HG02588 (cell line): ENCODE data around the gene BPIFB2.
"Not testable (repeated sequence)": the region's sequence is repeated elsewhere in the genome, so short reads cannot be mapped to it uniquely, and the experiment has no call there.

Source experiments
- ATAC-seq: cut with Tn5 transposase; IDR thresholded peaks from one replicate; pipeline ENCODE4 v1.9.1; 2021; ENCODE audit warnings: mild to moderate bottlenecking, moderate library complexity; ENCODE audit not compliant: unreplicated experiment

The BPIFB2 gene

DNA sequence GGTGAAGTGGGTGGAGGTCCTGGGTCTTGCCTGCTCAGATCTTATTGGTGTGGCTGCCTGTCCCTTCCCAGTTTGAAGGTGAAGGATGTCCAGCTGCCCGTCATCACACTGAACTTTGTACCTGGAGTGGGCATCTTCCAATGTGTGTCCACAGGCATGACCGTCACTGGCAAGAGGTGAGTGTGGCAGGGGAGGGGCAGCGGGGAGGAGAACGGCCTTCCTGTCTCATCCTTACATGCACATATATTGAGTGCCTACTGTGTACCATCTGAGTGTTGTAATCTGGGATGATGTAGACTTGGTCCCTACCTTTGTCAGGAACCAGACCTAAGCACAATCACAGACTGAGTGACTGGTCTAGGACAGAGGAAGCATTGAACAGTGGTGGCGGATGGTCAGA, 26.6 kb downstream of the BPIFB2 start:
- ATAC-seq = no peak

- ATAC-seq = no peak
Measured at GRCh38 chr20:33034901-33035492, 27.5 kb downstream of the BPIFB2 start.

- ATAC-seq = no peak
Measured at GRCh38 chr20:33037456-33037855, 30.0 kb downstream of the BPIFB2 start.

- ATAC-seq = no peak
Measured at GRCh38 chr20:33038243-33038642, 30.7 kb downstream of the BPIFB2 start.

GRCh38 chr20:33042430-33042829, 34.9 kb downstream of the BPIFB2 start:
- ATAC-seq = no peak

GRCh38 chr20:33042983-33043730, 35.7 kb downstream of the BPIFB2 start:
- ATAC-seq = no peak

DNA sequence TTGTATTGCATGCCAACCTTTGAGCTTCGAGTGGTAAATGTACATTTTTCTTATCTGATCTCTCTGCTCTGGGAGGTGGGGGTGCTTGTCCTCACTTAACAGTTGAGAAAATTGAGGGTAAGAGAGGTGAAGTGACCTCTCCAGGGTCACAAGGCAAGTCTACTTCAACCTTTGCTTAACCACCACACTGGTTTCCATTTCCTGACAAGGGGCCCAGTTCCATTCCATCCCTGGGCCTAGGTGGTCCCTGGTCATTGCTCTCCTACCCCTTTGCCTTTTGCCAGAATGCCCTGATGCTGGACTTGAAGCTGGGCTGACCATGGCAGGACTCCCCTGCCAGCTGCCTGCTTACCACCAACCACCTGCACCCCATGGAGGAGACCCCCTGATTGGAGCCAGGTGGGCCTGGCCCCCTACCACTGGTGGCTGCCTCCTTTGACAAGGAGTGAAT, 36.3 kb downstream of the BPIFB2 start:
- ATAC-seq = no peak

DNA sequence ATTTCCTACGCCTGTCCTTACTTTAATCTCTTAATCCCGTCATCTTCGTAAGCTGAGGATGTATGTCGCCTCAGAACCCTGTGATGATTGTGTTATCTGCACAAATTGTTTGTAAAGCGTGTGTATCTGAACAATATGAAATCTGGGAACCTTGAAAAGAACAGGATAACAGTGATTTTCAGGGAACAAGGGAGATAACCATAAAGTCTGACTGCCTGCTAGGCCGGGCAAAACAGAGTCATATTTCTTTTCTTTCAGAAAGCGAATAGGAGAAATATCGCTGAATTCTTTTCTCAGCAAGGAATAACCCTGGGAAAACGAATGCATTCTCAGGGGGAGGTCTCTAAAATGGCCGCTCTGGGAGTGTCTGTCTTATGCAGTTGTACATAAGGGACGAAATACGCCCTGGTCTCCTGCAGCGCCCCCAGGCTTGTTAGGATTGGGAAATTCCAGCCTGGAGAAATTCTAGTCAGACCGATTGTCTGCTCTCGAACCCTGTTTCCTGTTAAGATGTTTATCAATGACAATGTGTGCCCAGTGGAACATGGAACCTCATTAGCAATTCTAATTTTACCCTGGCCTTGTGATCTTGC, 37.7 kb downstream of the BPIFB2 start:
- ATAC-seq = not testable (repeated sequence)

GRCh38 chr20:33046412-33046811, 38.9 kb downstream of the BPIFB2 start:
- ATAC-seq = no peak

DNA sequence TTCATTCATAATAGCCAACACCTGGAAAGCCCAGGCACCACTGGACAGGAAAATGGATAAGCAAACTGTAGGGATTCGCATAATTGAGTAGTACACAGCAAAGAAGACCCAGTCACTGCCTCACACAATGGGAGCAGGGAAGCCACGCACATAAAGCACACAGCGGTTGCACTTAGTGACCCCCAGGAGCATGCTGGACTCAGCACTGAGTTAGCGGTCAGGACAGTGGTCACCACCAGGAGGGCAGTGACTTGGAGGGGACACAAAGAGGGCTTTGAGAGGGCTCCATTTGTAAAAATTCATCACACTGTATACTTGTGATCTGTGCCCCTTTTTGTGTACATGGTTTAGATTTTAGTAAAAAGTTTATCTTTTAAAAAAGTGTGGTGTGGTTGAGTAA, 43.8 kb downstream of the BPIFB2 start:
- no peak for ATAC-seq

DNA sequence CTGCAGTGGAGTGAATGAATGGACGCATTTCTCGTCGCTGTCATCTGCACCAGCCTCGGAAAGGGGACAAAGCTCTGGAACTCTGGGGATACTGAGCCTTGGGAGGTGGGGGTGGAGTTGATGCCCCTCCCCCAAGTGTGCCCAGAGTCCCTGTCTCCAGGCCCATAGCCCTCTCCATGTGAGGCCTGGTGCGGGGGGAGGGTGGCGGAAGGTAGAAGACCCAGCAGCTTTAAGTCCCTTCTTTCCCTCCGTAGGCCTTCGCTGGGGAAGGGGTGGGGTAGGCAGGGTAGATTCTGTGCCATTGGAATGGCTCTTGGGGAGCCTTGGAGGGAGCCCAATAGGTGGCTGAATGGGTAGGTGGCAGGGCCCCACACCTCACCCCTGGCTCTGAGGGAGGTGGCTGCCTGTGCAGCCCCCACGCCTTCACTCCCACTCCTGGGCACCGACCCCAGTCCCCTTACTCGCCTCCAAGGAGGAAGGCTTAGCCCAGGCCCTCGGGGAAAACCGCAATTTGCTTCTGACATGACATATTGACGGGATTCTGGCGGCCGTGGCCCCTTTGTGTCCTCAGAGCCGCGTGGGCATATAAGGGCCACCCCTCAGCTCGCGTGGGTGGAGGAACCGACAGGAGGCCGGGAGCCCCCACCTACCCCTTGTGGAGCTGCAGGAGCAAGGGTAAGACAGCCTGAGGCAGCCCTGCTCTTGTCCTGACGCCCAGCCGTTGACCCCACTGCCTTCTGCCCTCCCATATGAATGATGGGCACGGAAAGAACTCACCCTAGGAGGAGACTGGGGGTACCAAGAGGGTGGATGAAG, 46.0 kb downstream of the BPIFB2 start, which contains the start of gene BPIFB3:
Gene BPIFB3 (plus strand): TSS at position 613 of the 816 bp plus-strand sequence. CDS start 1,533 bp downstream, outside the sequence.
- ATAC-seq = no peak

DNA sequence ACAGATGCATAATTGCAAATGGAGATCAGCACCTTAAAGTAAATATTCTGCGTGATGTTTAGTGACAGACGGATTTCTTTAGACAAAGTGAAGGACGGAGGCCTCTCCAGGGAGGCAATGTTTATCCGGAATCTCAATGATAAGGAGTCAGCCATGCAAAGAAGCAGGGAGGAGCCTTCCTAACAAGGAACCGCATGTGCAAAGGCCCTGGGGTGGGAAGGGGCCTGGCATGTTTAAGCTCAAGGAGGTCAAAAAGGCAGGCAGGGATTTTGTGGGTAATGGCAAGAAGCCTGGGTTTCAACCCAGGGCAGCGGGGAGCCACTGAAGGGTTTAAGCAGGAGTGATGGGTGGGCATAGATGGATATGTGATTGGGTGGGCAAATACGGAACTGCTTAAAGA, 46.9 kb downstream of the BPIFB2 start:
- no peak for ATAC-seq

DNA sequence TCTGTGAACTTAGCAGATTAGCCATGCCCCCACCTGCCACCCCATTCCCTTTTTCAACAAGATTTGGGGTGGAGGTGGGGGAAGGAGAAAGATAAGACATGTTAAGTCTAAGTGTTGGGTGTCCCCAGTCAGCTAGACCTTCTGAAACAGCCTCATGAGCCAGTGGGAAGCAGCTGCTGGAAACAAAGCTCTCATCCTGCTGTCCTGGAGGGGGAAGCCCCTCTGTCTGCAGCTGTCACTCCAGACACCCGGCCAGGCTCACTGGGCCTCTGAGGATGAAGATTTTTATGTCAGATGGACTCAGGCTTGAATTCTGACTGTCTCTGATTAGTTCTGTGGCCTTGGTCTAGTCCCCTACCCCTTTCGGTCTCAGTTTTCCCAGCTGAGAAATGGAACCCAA, 47.3 kb downstream of the BPIFB2 start:
- ATAC-seq = no peak

GRCh38 chr20:33059136-33059535, 51.6 kb downstream of the BPIFB2 start:
- ATAC-seq = no peak

- ATAC-seq = no peak
Measured at GRCh38 chr20:33059741-33060390, 52.4 kb downstream of the BPIFB2 start.

- no peak for ATAC-seq
Measured at GRCh38 chr20:33061658-33062028, 54.1 kb downstream of the BPIFB2 start.

DNA sequence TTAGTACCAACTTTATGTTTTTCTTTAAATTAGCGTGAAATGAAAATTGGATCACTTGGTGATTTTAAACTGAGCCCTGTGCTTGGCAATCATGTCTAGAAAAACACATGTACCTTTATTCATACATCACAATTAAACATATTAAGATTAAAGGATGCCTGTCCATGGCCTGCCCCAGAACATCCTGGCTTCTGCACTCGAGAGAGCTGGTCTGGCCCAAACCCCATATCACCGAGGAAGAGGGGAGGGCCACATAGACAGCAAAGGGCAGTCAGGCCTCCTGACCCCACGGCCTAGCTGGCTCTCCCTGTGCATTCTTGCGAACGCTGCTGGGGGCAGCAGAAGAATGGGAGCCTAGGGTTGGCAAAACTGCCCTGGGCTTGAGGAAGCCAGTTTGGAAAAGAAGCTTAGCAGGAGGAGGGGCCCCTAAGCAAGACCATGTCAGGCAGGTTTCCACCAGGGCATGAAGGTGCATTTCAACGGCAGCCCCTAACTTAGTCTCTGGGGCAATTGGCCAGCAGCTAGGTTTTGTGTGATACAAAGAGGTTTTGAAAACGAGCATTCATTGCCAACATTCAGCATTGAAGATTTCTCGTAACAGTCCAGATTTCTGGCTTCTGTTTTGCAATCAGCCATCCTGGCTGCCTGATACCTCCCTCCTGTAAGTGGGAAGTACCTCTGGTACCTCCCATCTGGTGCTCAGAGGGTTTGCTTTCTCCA, 54.8 kb downstream of the BPIFB2 start:
- no peak for ATAC-seq

- ATAC-seq = no peak
Measured at GRCh38 chr20:33062825-33063149, 55.3 kb downstream of the BPIFB2 start.

DNA sequence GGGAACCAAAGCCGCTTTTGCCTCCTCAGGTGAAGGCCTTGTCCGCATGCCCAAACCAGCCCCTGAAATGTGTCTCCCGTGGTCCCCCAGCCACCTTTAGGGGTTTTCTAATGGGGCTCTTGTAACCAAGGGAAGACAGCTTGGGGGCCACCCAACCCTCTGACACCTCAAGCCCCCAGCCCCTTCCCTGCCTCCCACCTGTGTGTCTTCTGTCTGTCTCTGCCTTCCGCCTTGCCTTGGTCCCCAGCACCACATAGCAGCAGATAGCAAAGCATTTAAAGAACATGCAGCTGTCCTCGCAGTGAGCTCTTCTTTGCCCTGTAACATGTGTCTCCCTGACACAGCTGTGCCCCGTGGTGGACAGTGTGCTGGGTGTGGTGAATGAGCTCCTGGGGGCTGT, 55.8 kb downstream of the BPIFB2 start:
- ATAC-seq = no peak

GRCh38 chr20:33064572-33065287, 57.2 kb downstream of the BPIFB2 start:
- ATAC-seq = no peak
